Esophagus muscularis mucosa (tissue), 4 donors: ENCODE measurements around the gene SLC6A11.

Experiments used
- CTCF ChIP-seq, 3 experiments: fragments of 200-600 bp in 2 of 3; fragments of 450-650 bp in 1 of 3; sonication (generic) in 2 of 3; IDR thresholded peaks; one replicate each; pipeline ENCODE4 v1.5.1; 2017 to 2019; ENCODE audit warnings: antibody characterized with exemption in 3 of 3, mild to moderate bottlenecking in 2 of 3, moderate library complexity in 1 of 3
- EP300 ChIP-seq: sonication (generic); formaldehyde crosslinking; IDR thresholded peaks from one replicate; pipeline ENCODE4 v1.6.1; 2017; ENCODE audit warnings: antibody characterized with exemption
- POLR2A ChIP-seq: fragments of 450-650 bp; IDR thresholded peaks from one replicate; pipeline ENCODE4 v1.6.1; 2017; ENCODE audit warnings: antibody characterized with exemption, moderate library complexity, mild to moderate bottlenecking, low read depth
- POLR2AphosphoS5 ChIP-seq, 2 donors: sonication (generic); formaldehyde crosslinking; IDR thresholded peaks; one replicate each; pipeline ENCODE4 v1.6.1; 2017; ENCODE audit warnings: antibody characterized with exemption in 2 of 2

- TF ChIP-seq CTCF (IDR thresholded peaks at IDR 0.05) = no peak
- no peak for TF ChIP-seq POLR2AphosphoS5 (IDR thresholded peaks at IDR 0.05)
- no peak for TF ChIP-seq EP300
- TF ChIP-seq POLR2A = no peak
These were observed 71.0 kb downstream of the SLC6A11 start for GRCh38 chr3:10887015-10887414.
